GM19023 (cell line): ENCODE results near the gene ZNF8.
"Not testable (repeated sequence)": the region's sequence is repeated elsewhere in the genome, so short reads cannot be mapped to it uniquely, and the experiment has no call there.

Experiments used
- ATAC-seq: cut with Tn5 transposase; IDR thresholded peaks from one replicate; pipeline ENCODE4 v1.9.1; 2021; ENCODE audit warnings: mild to moderate bottlenecking, moderate library complexity; ENCODE audit not compliant: unreplicated experiment

The ZNF8 gene

DNA sequence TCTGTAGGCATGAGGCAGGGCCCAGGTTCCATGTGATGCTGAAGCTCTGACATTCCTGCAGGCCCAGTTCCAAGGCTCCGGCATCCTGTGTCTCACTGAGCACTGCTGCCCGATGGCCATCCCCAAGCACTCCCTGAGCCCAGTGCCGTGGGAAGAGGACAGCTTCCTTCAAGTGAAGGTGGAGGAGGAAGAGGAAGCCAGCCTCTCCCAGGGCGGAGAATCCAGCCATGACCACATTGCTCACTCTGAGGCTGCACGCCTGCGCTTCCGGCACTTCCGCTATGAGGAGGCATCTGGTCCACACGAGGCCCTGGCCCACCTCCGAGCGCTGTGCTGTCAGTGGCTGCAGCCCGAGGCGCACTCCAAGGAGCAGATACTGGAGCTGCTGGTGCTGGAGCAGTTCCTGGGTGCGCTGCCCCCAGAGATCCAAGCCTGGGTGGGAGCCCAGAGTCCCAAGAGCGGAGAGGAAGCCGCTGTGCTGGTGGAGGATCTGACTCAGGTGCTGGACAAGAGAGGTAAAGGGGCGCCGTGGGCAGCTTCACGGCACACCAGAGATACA lies 56.0 kb downstream of the ZNF8 start:
- no peak for ATAC-seq

DNA sequence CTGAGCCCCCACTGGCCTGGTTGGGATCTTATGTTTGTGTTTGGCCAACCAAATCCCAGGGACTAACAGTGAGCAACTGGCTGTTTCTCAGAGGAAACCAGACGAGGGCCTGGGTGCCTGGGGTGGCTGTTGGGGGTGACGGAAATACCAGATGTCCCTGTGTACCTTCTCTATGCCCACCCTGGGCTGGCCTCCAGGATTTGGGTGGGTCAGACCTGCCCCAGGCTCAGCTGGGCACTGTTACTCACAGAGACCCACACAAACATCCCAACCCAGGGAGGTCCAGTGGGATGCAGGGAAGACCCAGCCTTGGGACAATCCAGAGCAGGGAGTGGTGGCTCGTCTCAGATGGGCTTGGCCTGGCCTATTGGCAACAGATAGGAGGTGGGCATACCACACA lies 56.9 kb downstream of the ZNF8 start:
- no peak for ATAC-seq

DNA sequence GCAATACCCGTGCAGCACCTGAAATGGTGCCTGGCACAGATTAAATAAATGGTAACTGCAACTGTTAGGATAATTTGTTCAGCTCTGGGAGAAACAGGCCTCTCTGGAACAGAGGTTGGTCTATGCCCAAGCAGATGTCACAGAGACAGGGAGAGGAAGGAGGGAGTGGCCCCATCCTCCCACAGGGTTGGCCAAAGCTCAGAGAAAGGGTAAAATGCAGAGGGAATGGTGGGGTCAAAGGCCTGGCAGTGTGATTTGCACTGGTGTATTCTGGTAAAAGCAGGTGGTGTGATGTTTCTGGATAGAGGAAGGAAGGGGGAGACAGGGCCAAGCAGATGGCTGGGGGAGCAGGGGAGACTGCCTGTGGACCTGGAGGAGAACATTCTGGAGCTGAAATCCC lies 57.5 kb downstream of the ZNF8 start:
- no peak for ATAC-seq

- no peak for ATAC-seq
Observed at GRCh38 chr19:58336820-58337219, 58.1 kb downstream of the ZNF8 start.

GRCh38 chr19:58338336-58338735 lies 59.6 kb downstream of the ZNF8 start:
- ATAC-seq: no peak

DNA sequence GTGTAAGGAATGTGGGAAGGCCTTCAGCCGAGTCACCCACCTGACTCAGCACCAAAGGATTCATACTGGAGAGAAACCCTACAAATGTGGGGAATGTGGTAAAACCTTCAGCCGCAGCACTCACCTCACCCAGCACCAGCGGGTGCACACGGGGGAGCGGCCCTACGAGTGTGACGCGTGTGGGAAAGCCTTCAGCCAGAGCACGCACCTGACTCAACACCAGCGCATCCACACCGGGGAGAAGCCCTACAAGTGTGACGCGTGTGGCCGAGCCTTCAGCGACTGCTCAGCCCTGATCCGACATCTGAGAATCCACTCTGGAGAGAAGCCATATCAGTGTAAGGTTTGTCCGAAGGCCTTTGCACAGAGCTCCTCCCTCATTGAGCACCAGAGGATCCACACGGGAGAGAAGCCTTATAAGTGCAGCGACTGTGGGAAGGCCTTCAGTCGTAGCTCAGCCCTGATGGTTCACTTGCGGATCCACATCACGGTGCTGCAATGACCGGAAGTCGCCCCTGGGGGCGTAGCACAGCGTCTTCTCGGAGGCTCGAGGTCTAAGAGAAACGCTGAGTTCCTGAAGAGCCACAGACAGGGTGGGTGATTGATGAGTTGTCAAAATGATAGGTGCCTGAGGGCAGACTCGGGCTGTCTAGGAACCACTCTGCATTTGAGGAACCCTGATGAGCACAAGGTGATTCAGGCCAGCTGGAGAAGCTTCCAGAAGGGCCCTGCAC lies 60.2 kb downstream of the ZNF8 start:
- no peak for ATAC-seq

DNA sequence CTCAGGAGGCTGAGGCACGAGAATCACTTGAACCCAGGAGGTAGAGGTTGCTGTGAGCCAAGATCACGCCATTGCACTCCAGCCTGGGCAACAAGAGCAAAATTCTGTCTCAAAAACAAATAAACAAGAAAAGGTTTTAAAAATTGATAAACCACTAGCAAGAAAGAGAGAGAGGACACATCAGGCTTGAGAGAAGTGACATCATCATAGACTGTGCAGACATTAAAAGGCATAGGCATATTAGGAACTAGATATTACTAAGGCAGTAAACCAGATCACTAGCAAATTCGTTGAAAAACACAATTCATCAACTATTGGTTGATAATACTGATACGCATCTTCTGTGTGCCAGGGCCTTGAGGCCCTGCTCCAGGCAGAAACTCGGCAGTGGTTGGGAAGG lies 66.8 kb downstream of the ZNF8 start:
- ATAC-seq: no peak

DNA sequence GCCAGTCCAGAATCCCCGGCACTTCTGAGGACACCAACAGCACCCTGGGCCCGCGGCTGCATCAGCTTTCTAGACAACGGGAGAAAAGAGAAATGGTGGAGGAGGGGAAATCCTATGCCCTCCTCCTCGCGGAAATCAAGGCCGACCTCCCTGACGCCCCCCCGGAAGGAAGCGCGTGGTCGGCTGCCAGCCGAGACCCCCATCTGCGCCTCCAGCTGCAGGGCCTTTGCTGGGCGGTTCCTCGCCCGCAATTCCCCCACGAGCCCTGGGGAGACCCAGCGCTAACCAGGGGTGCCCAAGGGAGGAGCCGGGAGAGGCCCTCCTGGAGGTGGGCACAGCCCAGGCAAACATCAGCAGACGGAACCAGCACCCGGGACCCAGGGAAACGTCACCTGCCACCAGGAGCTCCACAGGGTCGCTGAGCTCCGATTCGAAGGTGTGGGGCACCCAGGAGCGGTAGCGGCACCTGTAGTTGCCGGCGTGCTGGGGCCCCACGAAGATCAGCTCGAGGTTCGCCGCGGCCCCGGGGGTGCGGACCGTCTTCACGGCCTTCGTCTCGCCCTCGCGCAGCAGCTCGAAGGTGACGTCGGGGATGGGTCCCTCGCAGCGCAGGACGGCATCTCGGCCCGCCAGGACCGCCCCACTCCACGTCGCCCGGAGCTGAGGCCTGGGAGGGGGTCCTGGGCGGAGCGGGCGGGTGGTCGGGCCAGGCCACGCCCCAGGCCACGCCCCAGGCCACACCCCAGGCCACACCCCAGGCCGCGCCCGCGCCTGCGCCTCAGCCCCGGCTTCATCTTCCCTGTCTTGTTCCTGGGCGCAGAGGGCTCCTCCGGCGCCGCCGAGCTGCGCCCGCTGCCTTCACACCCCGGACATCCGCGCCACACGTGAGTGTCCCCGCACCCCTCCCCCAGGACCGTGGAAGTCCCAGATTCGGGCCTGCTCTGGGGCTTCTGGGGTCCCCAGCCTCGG lies 68.5 kb downstream of the ZNF8 start:
- ATAC-seq: peak; percentile 84

DNA sequence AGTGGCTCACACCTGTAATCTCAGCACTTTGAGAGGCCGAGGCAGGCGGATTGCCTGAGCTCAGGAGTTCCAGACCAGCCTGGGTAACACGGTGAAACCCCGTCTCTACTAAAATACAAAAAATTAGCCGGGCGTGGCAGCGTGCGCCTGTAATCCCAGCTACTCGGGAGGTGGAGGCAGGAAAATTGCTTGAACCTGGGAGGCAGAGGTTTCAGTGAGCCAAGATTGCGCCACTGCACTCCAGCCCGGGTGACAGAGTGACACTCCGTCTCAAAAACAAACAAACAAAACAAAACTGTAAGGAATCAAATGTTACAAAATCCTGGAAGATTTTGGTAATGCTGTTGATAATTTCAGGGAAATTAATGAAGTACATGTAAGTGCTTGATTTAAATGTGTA lies 69.3 kb downstream of the ZNF8 start:
- ATAC-seq: not testable (repeated sequence)

- ATAC-seq: no peak
Observed at GRCh38 chr19:58349590-58349989, 70.8 kb downstream of the ZNF8 start.

DNA sequence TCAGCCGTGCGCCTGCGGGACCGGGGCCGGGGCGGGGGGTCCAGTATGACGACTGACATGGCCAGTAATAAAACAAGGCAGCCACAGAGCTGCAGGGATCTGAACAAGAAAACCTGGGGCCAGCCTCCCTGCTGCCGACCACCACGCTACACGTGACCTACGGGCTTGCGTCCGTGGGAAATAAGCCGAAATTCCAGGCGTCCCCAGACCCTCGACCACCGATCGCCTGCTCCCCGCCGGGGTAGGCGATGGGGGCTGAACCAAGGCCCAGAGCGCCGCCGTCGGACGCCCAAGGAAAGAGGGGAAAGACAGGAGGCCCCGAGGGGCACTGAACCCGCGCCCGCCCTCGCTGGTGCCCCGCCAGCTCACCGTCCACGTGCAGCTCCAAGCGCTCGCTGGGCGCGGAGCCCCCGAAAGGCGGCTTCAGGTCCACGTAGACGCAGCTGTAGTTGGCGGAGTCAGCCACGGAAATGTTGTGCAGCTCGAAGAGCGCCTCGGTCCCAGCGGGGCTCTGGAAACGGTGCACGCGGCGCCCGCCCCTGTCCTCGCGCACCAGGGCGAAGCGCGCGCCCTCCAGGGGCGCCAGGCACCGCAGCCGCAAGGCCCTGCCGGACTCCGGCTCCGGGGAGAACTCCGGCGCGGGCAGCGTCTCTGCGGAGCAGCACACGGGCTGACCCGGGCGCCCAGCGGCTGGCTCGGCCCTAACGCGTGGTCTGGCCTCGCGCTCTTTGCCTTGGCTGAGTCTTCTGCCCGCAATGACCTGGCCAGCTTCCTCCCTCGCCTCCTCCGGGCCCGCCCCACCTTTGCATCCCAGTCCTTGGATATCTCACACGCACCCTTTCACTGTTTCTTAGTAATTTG lies 71.5 kb downstream of the ZNF8 start:
- ATAC-seq: no peak

DNA sequence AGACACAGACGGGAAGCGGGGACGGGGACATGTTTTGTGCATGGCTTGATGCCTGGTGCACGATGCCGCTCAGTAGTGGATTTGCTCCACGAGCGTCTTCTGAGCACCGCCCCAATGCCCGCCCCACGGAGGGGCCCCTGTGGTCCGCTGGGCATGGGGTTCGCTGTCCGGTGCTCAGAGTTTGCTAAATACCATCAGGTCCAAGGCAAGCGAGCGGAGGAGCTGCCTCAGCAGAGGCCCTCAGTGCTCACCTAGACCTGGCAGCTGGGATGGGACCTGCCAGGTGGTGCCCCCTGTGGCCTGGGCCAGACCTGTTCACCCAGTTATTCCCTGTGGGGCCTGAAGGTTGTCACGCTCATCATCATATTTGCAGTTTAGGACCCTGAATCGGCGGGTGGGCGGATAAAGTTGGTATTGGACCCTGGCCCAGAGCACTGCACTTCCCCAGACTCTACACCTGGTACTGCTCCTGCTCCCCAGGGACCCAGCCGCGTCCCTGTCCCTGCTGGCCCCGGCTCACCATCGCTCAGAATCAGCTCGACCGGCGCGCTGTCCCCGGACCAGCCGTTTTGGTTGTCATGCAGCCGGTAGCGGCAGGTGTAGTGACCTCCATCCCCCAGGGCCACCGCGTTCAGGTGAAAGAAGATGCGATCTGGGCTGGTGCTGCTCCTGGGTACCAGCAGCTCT lies 72.3 kb downstream of the ZNF8 start:
- no peak for ATAC-seq

DNA sequence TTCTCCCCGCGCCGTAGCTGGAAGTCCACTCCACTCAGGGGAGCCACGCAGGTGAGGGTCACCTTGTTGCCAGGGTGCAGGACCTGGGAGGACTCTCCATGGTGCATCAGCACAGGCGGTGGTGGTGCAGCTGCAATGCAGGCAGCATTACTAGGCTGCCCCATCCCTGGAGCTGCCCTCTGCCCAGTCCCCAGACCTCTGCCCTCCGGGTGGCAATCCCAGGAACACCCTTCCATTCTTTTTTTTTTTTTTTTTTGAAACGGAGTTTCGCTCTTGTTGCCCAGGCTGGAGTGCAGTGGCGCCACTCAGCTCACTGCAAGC lies 72.8 kb downstream of the ZNF8 start:
- no peak for ATAC-seq

GRCh38 chr19:58351990-58352755 lies 73.4 kb downstream of the ZNF8 start:
- no peak for ATAC-seq
